Loucy (cell line): ENCODE measurements around the gene DUSP6.

Source experiments
- H2AFZ ChIP-seq: fragments of 200-600 bp; sonication (generic); 2 replicates; pipeline ENCODE4 v1.6.0; 2016; ENCODE audit warnings: antibody characterized with exemption, mild to moderate bottlenecking, low read length, moderate library complexity
- H3F3A ChIP-seq: fragments of 200-600 bp; 2 replicates; pipeline ENCODE4 v1.6.0; 2016; ENCODE audit warnings: antibody characterized with exemption, low read depth, mild to moderate bottlenecking
- H3K27me3 ChIP-seq: fragments of 200-600 bp; sonication (generic); 2 replicates; pipeline ENCODE4 v1.6.1; 2014; ENCODE audit warnings: low read length, mild to moderate bottlenecking; ENCODE audit not compliant: insufficient read depth, poor library complexity, severe bottlenecking
- H3K36me3 ChIP-seq: fragments of 200-600 bp; sonication (generic); 2 replicates; pipeline ENCODE4 v1.6.1; 2016; ENCODE audit warnings: low read length; ENCODE audit not compliant: insufficient read depth
- H3K4me1 ChIP-seq: fragments of 200-600 bp; sonication (generic); 2 replicates; pipeline ENCODE4 v1.5.1; 2014; ENCODE audit warnings: low read length, mild to moderate bottlenecking; ENCODE audit not compliant: insufficient read depth, poor library complexity, severe bottlenecking
- H3K4me2 ChIP-seq: fragments of 200-600 bp; sonication (generic); 2 replicates; pipeline ENCODE4 v1.6.0; 2014; ENCODE audit warnings: antibody characterized with exemption, low read length, low read depth, mild to moderate bottlenecking; ENCODE audit not compliant: poor library complexity, severe bottlenecking
- H3K4me3 ChIP-seq: fragments of 200-600 bp; sonication (generic); 2 replicates; pipeline ENCODE4 v1.5.1; 2014; ENCODE audit warnings: low read length, mild to moderate bottlenecking, mixed read lengths; ENCODE audit not compliant: poor library complexity, severe bottlenecking
- H3K79me2 ChIP-seq: fragments of 200-600 bp; sonication (generic); 2 replicates; pipeline ENCODE4 v1.6.1; 2014; ENCODE audit warnings: low read length; ENCODE audit not compliant: insufficient read depth
- H3K9ac ChIP-seq: fragments of 200-600 bp; sonication (generic); 2 replicates; pipeline ENCODE4 v1.6.0; 2014; ENCODE audit warnings: mild to moderate bottlenecking, low read depth, low read length, moderate library complexity; ENCODE audit not compliant: poor library complexity, severe bottlenecking
- H3K9me2 ChIP-seq: fragments of 200-600 bp; sonication (generic); replicated peaks from 2 replicates; pipeline ENCODE4 v1.6.1; 2016; ENCODE audit warnings: low read depth, low read length, mixed read lengths
- H3K9me3 ChIP-seq: fragments of 200-600 bp; sonication (generic); 2 replicates; pipeline ENCODE4 v1.6.1; 2014; ENCODE audit warnings: mild to moderate bottlenecking, antibody characterized with exemption, low read length, low read depth; ENCODE audit not compliant: insufficient read depth
- H4K20me1 ChIP-seq: fragments of 200-600 bp; sonication (generic); 2 replicates; pipeline ENCODE4 v1.6.0; 2014; ENCODE audit warnings: antibody characterized with exemption, low read length, mild to moderate bottlenecking; ENCODE audit not compliant: insufficient read depth, poor library complexity, severe bottlenecking
- EZH2phosphoT487 ChIP-seq: fragments of 200-600 bp; IDR thresholded peaks from 2 replicates; pipeline ENCODE4 v1.6.1; 2018; ENCODE audit warnings: antibody characterized with exemption, mild to moderate bottlenecking, moderate library complexity, borderline replicate concordance
- TF ChIP-seq, protein P1 (sequence below): fragments of 200-600 bp; sonication (generic); conservative IDR thresholded peaks from 2 replicates; pipeline ENCODE4 v1.5.1; 2014; ENCODE audit warnings: mild to moderate bottlenecking, antibody characterized with exemption, low read length

DUSP6 gene

DNA sequence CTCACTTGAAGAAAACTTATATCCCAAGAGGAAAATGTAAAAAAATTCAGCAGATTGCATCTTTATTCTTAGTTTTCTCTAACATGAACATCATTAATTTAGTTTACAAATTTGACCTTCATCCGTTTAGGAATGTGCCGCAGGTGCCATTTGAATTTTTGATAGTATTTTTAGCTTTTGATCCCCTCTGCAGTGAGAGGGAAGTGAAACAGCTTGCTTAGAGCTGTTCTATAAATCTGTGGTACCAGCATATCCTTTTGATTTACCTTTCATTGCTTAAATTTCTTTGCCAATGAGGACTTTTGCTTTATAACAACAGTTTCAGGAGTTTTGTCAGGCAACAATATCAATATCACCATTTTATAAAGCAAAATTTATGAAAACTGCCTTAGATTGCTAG is 32.7 kb downstream of the DUSP6 start:
- H3K79me2 ChIP-seq, result no peaks in the 10 kb centered on the region
- H3K27me3 ChIP-seq, result no peaks in the 10 kb centered on the region
- no peaks in the 10 kb centered on the region for H3K36me3 ChIP-seq
- TF ChIP-seq EZH2phosphoT487, result no peak
- TF ChIP-seq, protein P1, sequence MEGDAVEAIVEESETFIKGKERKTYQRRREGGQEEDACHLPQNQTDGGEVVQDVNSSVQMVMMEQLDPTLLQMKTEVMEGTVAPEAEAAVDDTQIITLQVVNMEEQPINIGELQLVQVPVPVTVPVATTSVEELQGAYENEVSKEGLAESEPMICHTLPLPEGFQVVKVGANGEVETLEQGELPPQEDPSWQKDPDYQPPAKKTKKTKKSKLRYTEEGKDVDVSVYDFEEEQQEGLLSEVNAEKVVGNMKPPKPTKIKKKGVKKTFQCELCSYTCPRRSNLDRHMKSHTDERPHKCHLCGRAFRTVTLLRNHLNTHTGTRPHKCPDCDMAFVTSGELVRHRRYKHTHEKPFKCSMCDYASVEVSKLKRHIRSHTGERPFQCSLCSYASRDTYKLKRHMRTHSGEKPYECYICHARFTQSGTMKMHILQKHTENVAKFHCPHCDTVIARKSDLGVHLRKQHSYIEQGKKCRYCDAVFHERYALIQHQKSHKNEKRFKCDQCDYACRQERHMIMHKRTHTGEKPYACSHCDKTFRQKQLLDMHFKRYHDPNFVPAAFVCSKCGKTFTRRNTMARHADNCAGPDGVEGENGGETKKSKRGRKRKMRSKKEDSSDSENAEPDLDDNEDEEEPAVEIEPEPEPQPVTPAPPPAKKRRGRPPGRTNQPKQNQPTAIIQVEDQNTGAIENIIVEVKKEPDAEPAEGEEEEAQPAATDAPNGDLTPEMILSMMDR, result no peak
- H3K4me3 ChIP-seq, result no peak overlapping the region
- H3F3A ChIP-seq, result no peaks in the 10 kb centered on the region
- no peaks in the 10 kb centered on the region for H3K4me1 ChIP-seq
- H3K9ac ChIP-seq, result no peak overlapping the region
- H3K9me3 ChIP-seq, result no peaks in the 10 kb centered on the region
- H4K20me1 ChIP-seq, result no peaks in the 10 kb centered on the region
- no peaks in the 10 kb centered on the region for H3K9me2 ChIP-seq
- no peak overlapping the region for H2AFZ ChIP-seq
- H3K4me2 ChIP-seq, result no peak overlapping the region

DNA sequence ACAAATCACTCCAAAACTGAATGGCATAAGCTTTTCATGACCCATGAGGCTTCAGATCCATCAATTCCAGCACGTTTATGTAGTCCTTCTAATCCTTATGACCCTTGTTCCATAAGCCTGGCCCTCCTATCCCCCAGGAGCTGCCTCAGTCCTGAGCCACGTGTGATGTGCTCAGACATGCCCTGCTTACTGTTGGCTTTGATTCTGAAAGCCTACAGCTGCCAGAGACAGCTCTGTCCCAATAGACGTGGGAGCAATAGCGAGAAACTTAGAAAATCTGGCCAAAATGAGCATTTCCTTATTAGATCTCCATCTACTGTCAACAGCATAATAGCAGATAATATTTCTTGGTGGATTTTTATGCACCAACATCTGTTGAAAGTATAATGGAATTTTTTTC is 33.2 kb downstream of the DUSP6 start:
- Histone ChIP-seq H3K9me2 (no peaks in the 10 kb centered on the region), H3K79me2 (no peaks in the 10 kb centered on the region), H3K4me1 (no peaks in the 10 kb centered on the region), H4K20me1 (no peaks in the 10 kb centered on the region), H3K27me3 (no peaks in the 10 kb centered on the region), H3K9ac (no peak overlapping the region), H2AFZ (no peak overlapping the region), H3K36me3 (no peaks in the 10 kb centered on the region), H3F3A (no peaks in the 10 kb centered on the region), H3K4me2 (no peak overlapping the region), H3K9me3 (no peaks in the 10 kb centered on the region), H3K4me3 (no peak overlapping the region)
- TF ChIP-seq, protein P1, result no peak
- no peak for TF ChIP-seq EZH2phosphoT487

DNA sequence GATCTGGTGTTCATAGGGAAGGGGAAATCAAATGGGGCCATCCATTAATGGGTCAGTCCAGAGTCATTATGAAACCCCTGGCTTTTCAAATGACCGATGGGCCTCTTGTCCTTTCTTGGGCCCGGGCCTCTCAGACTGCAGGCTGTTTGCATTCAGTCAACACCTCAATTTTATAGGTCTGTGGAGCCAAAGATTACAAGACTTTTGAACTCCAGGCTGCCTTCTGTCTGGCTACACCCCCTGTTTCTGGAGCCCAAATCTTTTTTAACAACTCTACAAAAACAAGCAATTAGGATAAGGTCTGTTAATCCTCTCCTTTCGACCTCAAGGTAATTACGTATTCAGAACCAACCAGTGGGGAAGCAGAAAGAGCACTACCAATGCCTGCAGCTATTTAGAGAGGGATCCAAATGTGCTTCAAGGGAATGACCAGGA is 35.6 kb downstream of the DUSP6 start:
- no peaks in the 10 kb centered on the region for H3K79me2 ChIP-seq
- no peak for TF ChIP-seq EZH2phosphoT487
- TF ChIP-seq, protein P1, result no peak
- H3K9me2 ChIP-seq, result no peaks in the 10 kb centered on the region
- H3K27me3 ChIP-seq, result no peaks in the 10 kb centered on the region
- no peaks in the 10 kb centered on the region for H3F3A ChIP-seq
- no peaks in the 10 kb centered on the region for H3K4me1 ChIP-seq
- no peak overlapping the region for H3K4me3 ChIP-seq
- H4K20me1 ChIP-seq, result no peaks in the 10 kb centered on the region
- H3K36me3 ChIP-seq, result no peaks in the 10 kb centered on the region
- no peaks in the 10 kb centered on the region for H3K9me3 ChIP-seq
- no peak overlapping the region for H2AFZ ChIP-seq
- H3K9ac ChIP-seq, result no peak overlapping the region
- H3K4me2 ChIP-seq, result no peak overlapping the region
